Karpas-422 (cell line): ENCODE data around the gene CCDC126. TPM values are rescaled to one million over a fixed set of nuclear protein-coding genes. Genes with fewer than 3 reads are reported as not detected.

Source experiments
- DNase-seq: peaks from one replicate; pipeline ENCODE4 v3.0.0-alpha.2; 2015
- H2AFZ ChIP-seq: fragments of 200-600 bp; sonication (generic); 2 replicates; pipeline ENCODE4 v1.6.1; 2014; ENCODE audit warnings: antibody characterized with exemption, low read length, mixed read lengths
- H3K27ac ChIP-seq: fragments of 200-600 bp; sonication (generic); 2 replicates; pipeline ENCODE4 v1.5.1; 2014; ENCODE audit warnings: mild to moderate bottlenecking, low read length, moderate library complexity
- H3K27me3 ChIP-seq: fragments of 200-600 bp; sonication (generic); 2 replicates; pipeline ENCODE4 v1.6.1; 2014; ENCODE audit warnings: low read length, mixed read lengths
- H3K36me3 ChIP-seq: fragments of 200-600 bp; sonication (generic); 2 replicates; pipeline ENCODE4 v1.6.1; 2014; ENCODE audit warnings: low read length, mixed read lengths; ENCODE audit not compliant: insufficient read depth
- H3K4me1 ChIP-seq: fragments of 200-600 bp; sonication (generic); 2 replicates; pipeline ENCODE4 v1.6.1; 2014; ENCODE audit warnings: mild to moderate bottlenecking, low read length, mixed read lengths
- H3K4me2 ChIP-seq: fragments of 200-600 bp; sonication (generic); 2 replicates; pipeline ENCODE4 v1.6.1; 2014; ENCODE audit warnings: low read length, low read depth, mild to moderate bottlenecking; ENCODE audit not compliant: poor library complexity, severe bottlenecking
- H3K4me3 ChIP-seq: fragments of 200-600 bp; sonication (generic); 2 replicates; pipeline ENCODE4 v1.5.1; 2014; ENCODE audit warnings: mild to moderate bottlenecking, antibody characterized with exemption, low read length, mixed read lengths
- H3K79me2 ChIP-seq: fragments of 200-600 bp; sonication (generic); 2 replicates; pipeline ENCODE4 v1.6.1; 2014; ENCODE audit warnings: mild to moderate bottlenecking, low read length, mixed read lengths
- H3K9ac ChIP-seq: fragments of 200-600 bp; sonication (generic); 2 replicates; pipeline ENCODE4 v1.6.0; 2014; ENCODE audit warnings: low read length
- H3K9me2 ChIP-seq: fragments of 200-600 bp; sonication (generic), shearing (Covaris generic); replicated peaks from 2 replicates; pipeline ENCODE4 v1.6.0; 2014; ENCODE audit warnings: mild to moderate bottlenecking, low read length, moderate library complexity; ENCODE audit not compliant: insufficient read depth
- H3K9me3 ChIP-seq: fragments of 300-700, 200-600 bp; sonication (generic); 2 replicates; pipeline ENCODE4 v1.6.1; 2014; ENCODE audit warnings: low read length, mixed read lengths
- H4K20me1 ChIP-seq: fragments of 200-600 bp; sonication (generic); 2 replicates; pipeline ENCODE4 v1.6.1; 2014; ENCODE audit warnings: mild to moderate bottlenecking, antibody characterized with exemption, low read length, low read depth; ENCODE audit not compliant: insufficient read depth
- total RNA-seq: library from RNA; depleted of rRNA; stranded (reverse); fragments of >200 nt; shearing (Covaris generic); gene quantifications from 2 replicates; pipeline ENCODE4 v1.2.3, GENCODE V29; 2014; ENCODE audit warnings: low replicate concordance

Gene CCDC126
- total RNA-seq, 1 experiment from 2014 or later: 8.9 TPM

- DNase-seq: peak; percentile 71
- Histone ChIP-seq H2AFZ (no peak overlapping the region), H3K27me3 (no peaks in the 10 kb centered on the region), H3K9ac (no peak overlapping the region), H3K4me2 (peak overlapping the region; percentile 50), H4K20me1 (no peaks in the 10 kb centered on the region), H3K4me1 (peaks cover 46% of the 10 kb centered on the region), H3K27ac (no peak overlapping the region), H3K9me2 (no peaks in the 10 kb centered on the region), H3K36me3 (no peaks in the 10 kb centered on the region), H3K9me3 (no peaks in the 10 kb centered on the region), H3K79me2 (no peaks in the 10 kb centered on the region), H3K4me3 (no peak overlapping the region)
Measured at GRCh38 chr7:23593706-23594105, 3.5 kb upstream of the CCDC126 start.

DNA sequence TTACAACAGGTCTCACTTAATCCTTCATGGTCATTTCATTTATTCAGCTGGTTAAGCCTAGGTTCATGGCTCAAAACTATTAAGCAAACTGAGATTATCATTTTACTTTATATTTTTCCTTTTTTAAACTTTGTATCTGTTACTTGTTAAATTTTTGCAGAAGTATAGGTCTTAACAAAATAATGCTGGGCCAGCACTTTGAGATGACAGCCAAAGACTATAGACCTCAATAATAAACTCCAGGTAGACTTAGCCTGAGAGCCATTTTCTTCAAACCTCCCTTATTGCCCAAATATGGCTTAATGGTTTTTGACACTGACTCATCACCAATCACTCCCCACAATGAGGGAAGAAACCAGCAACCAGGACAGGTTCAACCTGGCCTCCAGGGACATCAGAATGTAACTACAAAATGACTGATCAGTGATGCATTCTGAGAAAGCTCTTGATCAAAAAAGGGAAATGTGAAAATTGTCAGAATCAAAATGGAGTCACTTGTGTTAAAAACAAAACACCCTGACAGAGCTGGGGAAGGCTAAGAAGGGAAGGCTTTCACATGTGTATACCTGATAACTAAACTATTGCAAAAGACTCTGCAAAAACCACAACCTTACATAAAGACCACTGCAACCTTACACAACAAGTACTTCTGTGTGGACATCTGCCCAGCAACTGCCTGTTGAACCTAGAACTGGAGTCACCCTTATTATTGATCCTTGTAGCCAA lies 2.1 kb upstream of the CCDC126 start:
- no peak overlapping the region for H3K9ac ChIP-seq
- no peaks in the 10 kb centered on the region for H3K36me3 ChIP-seq
- peaks cover 51% of the 10 kb centered on the region for H3K4me1 ChIP-seq
- no peaks in the 10 kb centered on the region for H3K9me3 ChIP-seq
- H4K20me1 ChIP-seq: no peaks in the 10 kb centered on the region
- H3K27me3 ChIP-seq: no peaks in the 10 kb centered on the region
- DNase-seq: peak; percentile 85
- peak overlapping the region; percentile 25; the same call in 1 of the 2 replicates for H2AFZ ChIP-seq
- no peaks in the 10 kb centered on the region for H3K79me2 ChIP-seq
- H3K9me2 ChIP-seq: no peaks in the 10 kb centered on the region
- no peak overlapping the region for H3K27ac ChIP-seq
- peak overlapping the region; percentile 16 for H3K4me2 ChIP-seq
- H3K4me3 ChIP-seq: no peak overlapping the region

GRCh38 chr7:23598296-23598695 lies 1.1 kb downstream of the CCDC126 start:
- H3K4me3 ChIP-seq: peak overlapping the region; percentile 70
- DNase-seq: no peak
- peaks cover 54% of the 10 kb centered on the region for H3K4me1 ChIP-seq
- H3K27ac ChIP-seq: no peak overlapping the region
- no peaks in the 10 kb centered on the region; the same call in 1 of the 2 replicates for H4K20me1 ChIP-seq
- no peaks in the 10 kb centered on the region for H3K9me3 ChIP-seq
- H2AFZ ChIP-seq: peak overlapping the region; percentile 96
- no peaks in the 10 kb centered on the region for H3K27me3 ChIP-seq
- peak overlapping the region; percentile 84 for H3K9ac ChIP-seq
- H3K36me3 ChIP-seq: no peaks in the 10 kb centered on the region
- H3K79me2 ChIP-seq: no peaks in the 10 kb centered on the region
- H3K4me2 ChIP-seq: peak overlapping the region; percentile 86
- H3K9me2 ChIP-seq: no peaks in the 10 kb centered on the region

- no peaks in the 10 kb centered on the region for H3K36me3 ChIP-seq
- no peak overlapping the region for H3K27ac ChIP-seq
- no peaks in the 10 kb centered on the region for H3K27me3 ChIP-seq
- no peaks in the 10 kb centered on the region; the same call in 1 of the 2 replicates for H4K20me1 ChIP-seq
- no peaks in the 10 kb centered on the region for H3K79me2 ChIP-seq
- no peaks in the 10 kb centered on the region for H3K9me2 ChIP-seq
- H3K4me1 ChIP-seq: peaks cover 35% of the 10 kb centered on the region
- H3K4me2 ChIP-seq: no peak overlapping the region
- H3K4me3 ChIP-seq: no peak overlapping the region
- no peaks in the 10 kb centered on the region for H3K9me3 ChIP-seq
- no peak overlapping the region for H2AFZ ChIP-seq
- no peak overlapping the region for H3K9ac ChIP-seq
- no peak for DNase-seq
Measured at GRCh38 chr7:23600236-23600635, 3.1 kb downstream of the CCDC126 start.

DNA sequence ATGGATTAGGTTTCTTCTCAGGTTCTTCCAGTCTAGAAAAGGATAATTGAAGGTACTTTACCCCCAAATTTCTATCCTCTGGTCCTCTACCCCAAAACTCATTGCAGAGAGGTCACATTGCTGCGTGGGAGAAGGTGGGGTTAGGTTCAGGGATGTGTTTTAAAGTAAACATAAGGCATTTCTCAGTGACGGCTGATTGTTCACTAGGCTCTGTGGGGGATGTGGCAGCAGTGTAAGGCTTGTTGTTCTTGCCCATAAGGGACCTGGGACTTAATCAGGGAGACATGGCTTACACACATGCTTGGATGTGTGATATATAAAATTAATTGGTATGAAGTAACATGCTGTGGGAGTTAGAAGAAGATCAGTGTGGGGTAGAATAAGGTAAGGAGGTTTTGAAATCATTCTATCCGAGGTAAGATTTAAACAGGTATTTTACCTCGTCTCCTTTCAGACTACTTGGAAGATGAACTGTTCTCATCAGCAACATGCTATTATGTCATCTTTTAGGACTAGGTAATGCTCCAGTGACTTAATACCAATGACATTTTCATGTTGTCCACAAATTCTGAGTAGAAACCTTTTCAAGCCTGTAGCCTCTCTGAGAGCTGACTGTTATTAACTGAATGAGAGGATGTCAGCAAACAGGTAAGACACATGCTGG lies 6.6 kb downstream of the CCDC126 start:
- Histone ChIP-seq H3K9me3 (no peaks in the 10 kb centered on the region), H3K4me3 (no peak overlapping the region), H3K36me3 (no peaks in the 10 kb centered on the region), H2AFZ (no peak overlapping the region), H3K79me2 (no peaks in the 10 kb centered on the region), H3K4me1 (peaks cover 11% of the 10 kb centered on the region), H3K27ac (no peak overlapping the region), H3K9ac (no peak overlapping the region), H4K20me1 (no peaks in the 10 kb centered on the region; the same call in 1 of the 2 replicates), H3K4me2 (no peak overlapping the region), H3K9me2 (no peaks in the 10 kb centered on the region), H3K27me3 (no peaks in the 10 kb centered on the region)
- no peak for DNase-seq

- Histone ChIP-seq H3K79me2 (no peaks in the 10 kb centered on the region), H3K4me2 (no peak overlapping the region), H3K4me1 (peaks cover 6% of the 10 kb centered on the region), H3K9me2 (no peaks in the 10 kb centered on the region), H3K27me3 (no peaks in the 10 kb centered on the region), H4K20me1 (no peaks in the 10 kb centered on the region; the same call in 1 of the 2 replicates), H3K4me3 (no peak overlapping the region), H3K27ac (no peak overlapping the region), H3K36me3 (no peaks in the 10 kb centered on the region), H2AFZ (no peak overlapping the region), H3K9me3 (no peaks in the 10 kb centered on the region), H3K9ac (no peak overlapping the region)
- no peak for DNase-seq
Measured at GRCh38 chr7:23604296-23604640, 7.1 kb downstream of the CCDC126 start.

GRCh38 chr7:23607130-23607529 lies 9.9 kb downstream of the CCDC126 start:
- Histone ChIP-seq H3K9me3 (no peaks in the 10 kb centered on the region), H3K9me2 (no peaks in the 10 kb centered on the region), H3K27me3 (no peaks in the 10 kb centered on the region), H3K79me2 (no peaks in the 10 kb centered on the region), H3K27ac (no peak overlapping the region), H4K20me1 (no peaks in the 10 kb centered on the region), H3K4me1 (no peaks in the 10 kb centered on the region), H3K4me2 (no peak overlapping the region), H2AFZ (no peak overlapping the region), H3K9ac (no peak overlapping the region), H3K36me3 (no peaks in the 10 kb centered on the region), H3K4me3 (no peak overlapping the region)
- DNase-seq: no peak

DNA sequence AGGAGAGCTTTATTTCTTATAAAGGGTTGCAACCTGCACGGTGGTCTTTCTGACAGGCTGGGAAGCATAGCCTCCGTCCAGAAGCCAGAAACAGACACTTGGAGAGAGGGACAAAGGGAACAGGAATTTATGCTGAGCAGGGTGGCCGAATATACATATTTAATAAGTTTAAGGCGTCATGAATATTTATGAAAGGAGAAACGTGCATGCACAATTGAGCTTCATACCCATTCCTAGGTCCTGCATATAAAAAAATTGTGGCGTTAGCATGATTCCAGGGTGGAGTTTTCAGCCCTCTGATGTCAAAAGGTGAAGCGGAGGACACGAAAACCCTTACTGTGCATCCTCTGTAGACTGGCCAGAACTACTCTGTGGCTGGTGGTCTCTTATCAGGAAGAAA lies 10.7 kb downstream of the CCDC126 start:
- Histone ChIP-seq H3K79me2 (no peaks in the 10 kb centered on the region), H3K9ac (no peak overlapping the region), H2AFZ (no peak overlapping the region), H3K4me3 (no peak overlapping the region), H3K4me1 (no peaks in the 10 kb centered on the region), H3K27ac (no peak overlapping the region), H3K9me3 (no peaks in the 10 kb centered on the region), H3K36me3 (no peaks in the 10 kb centered on the region), H4K20me1 (no peaks in the 10 kb centered on the region), H3K9me2 (no peaks in the 10 kb centered on the region), H3K4me2 (no peak overlapping the region), H3K27me3 (no peaks in the 10 kb centered on the region)
- no peak for DNase-seq
